ENCODE data around the gene UPB1. TPM values are rescaled to one million over a fixed set of nuclear protein-coding genes. Genes with fewer than 3 reads are reported as not detected.

Gene UPB1
- total and polyA plus RNA-seq, 11 donors = 0.24 to 1.9 (median 0.80) TPM

GRCh38 chr22:24510637-24511625 lies 15.8 kb downstream of the UPB1 start:
- peaks cover 9 to 54% (median 26%) of the 10 kb centered on the region in 12 donors for H3K4me1 ChIP-seq
- intact Hi-C loops (cut with DNase I) = no loop called here
- peak; percentile 62 to 91 (median 86) for ATAC-seq
- peak overlapping the region in 1 of 12 donors; percentile 12 for H3K4me3 ChIP-seq
- no peaks in the 10 kb centered on the region for H3K27me3 ChIP-seq
- no peaks in the 10 kb centered on the region for H3K36me3 ChIP-seq
- TF ChIP-seq CTCF (IDR thresholded peaks at IDR 0.05) (no peak), POLR2A (IDR thresholded peaks at IDR 0.05) (no peak)
- no peaks in the 10 kb centered on the region for H3K9me3 ChIP-seq
- WGBS, 4 donors = 19 to 26% (median 22%) methylated on average over 10 of the region's 10 CpGs
- H3K27ac ChIP-seq = peak overlapping the region in 8 of 12 donors; percentile 4 to 67 (median 34)
- peak in 1 of 5 donors; percentile 57 for DNase-seq

DNA sequence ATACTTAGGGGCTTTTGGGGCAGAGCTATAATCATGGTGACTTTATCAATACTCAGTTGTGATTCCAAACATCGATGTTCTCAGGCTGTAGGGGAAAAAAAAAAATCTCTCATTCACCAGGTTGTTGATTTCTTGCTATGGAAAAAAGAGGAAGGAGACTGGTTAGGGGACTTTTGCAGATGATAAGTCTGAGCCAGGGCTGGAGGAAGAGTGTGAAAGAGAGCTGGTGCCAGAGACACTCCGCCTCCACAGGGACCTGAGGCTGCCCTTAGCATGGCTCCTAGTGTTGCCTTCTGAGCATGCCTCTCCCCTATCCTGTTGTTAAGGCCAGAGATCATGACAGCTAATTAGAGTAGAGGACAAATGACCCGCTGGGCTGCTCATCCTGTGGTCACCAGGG lies 16.9 kb downstream of the UPB1 start:
- Histone ChIP-seq H3K9me3 (no peaks in the 10 kb centered on the region), H3K27ac (peak overlapping the region in 1 of 12 donors; percentile 12), H3K4me1 (peaks cover 9 to 56% (median 25%) of the 10 kb centered on the region in 12 donors), H3K36me3 (no peaks in the 10 kb centered on the region), H3K27me3 (no peaks in the 10 kb centered on the region), H3K4me3 (no peak overlapping the region)
- TF ChIP-seq POLR2A (IDR thresholded peaks at IDR 0.05) = no peak
- no peak for TF ChIP-seq CTCF (IDR thresholded peaks at IDR 0.05)
- DNase-seq (no peak), ATAC-seq (peak in 3 of 4 donors; percentile 18 to 38 (median 38))
- intact Hi-C loops (cut with DNase I) = loop anchor here in 1 of 10 donors (1.0 kb wide), 1 partner anchor 12 kb away; no protein-coding TSS in a partner anchor
- WGBS, 4 donors = 45 to 65% (median 53%) methylated on average over 3 of the region's 3 CpGs

DNA sequence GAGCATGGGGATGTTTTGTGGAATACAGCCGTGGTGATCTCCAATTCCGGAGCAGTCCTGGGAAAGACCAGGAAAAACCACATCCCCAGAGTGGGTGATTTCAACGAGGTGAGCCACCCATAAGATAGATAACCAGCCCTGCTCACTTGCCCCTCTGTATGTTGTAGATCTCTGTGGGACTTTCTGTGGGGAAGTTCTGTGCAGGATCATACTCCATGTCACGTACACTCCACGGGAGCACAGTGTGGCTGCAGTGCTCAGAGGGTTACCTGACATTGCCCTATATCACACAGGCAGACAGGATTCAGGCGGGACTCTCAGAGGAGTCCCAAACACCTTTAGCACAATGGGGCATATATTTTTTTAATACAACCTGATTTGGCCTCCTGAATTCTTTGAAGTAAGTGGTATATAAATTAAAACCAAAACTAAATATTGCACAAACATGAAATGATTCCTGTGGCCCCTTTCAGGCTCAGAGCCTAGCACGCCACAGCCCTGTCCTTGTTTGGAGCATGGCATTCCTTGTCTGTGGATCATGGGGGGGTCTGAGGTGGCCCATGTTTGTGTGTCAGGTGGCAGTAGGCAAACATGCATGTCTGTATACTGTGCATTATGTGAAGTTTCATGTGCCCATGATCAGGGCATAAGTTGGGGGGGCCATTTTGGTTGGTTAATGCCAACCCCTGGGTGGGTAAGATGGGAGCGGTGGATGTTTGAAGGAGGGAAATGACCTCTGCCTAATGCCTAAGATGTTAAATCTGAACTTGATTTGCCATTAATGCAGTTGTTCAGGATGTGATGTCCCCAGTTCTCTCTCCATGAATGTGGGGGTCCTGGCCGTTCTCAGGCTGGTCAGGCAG lies 18.5 kb downstream of the UPB1 start:
- no peak overlapping the region for H3K27ac ChIP-seq
- no peak for ATAC-seq
- intact Hi-C loops (cut with DNase I) = no loop called here
- H3K9me3 ChIP-seq = no peaks in the 10 kb centered on the region
- H3K4me3 ChIP-seq = no peak overlapping the region
- no peaks in the 10 kb centered on the region for H3K36me3 ChIP-seq
- no peak for TF ChIP-seq POLR2A (IDR thresholded peaks at IDR 0.05)
- no peak for TF ChIP-seq CTCF (IDR thresholded peaks at IDR 0.05)
- peaks cover 9 to 49% (median 22%) of the 10 kb centered on the region in 12 donors for H3K4me1 ChIP-seq
- no peaks in the 10 kb centered on the region for H3K27me3 ChIP-seq
- 92 to 95% (median 93%) methylated on average over 9 of the region's 9 CpGs for WGBS, 4 donors
- no peak for DNase-seq
